BJ (cell line): ENCODE measurements around the gene KCNG4. TPM values are rescaled to one million over a fixed set of nuclear protein-coding genes. Genes with fewer than 3 reads are reported as not detected.

Experiments
- CTCF ChIA-PET: fragments of 350-600 bp; formaldehyde crosslinking; extraction: SDS; loops from one replicate; lab custom pipeline; 2021; ENCODE audit warnings: antibody characterized with exemption, inconsistent platforms; lab: Yijun Ruan, JAX
- POLR2A ChIA-PET: fragments of 300-600 bp; sonication (Branson Sonifier 250); formaldehyde crosslinking; extraction: SDS; loops from one replicate; lab custom pipeline; 2021; ENCODE audit warnings: antibody characterized with exemption; lab: Charles Lee
- DNase-seq: peaks from one replicate; pipeline ENCODE4 v3.0.0-alpha.2; 2011; ENCODE audit warnings: low read depth
- H3K27me3 ChIP-seq: 2 replicates; pipeline ENCODE4 v1.6.0; 2011; ENCODE audit warnings: low read length; ENCODE audit not compliant: control insufficient read depth, insufficient read depth
- H3K36me3 ChIP-seq: 2 replicates; pipeline ENCODE4 v1.5.1; 2011; ENCODE audit warnings: low read length; ENCODE audit not compliant: control insufficient read depth, insufficient read depth
- H3K4me3 ChIP-seq: 2 replicates; pipeline ENCODE4 v1.5.1; 2011; ENCODE audit warnings: low read depth, mild to moderate bottlenecking, control low read depth, low read length
- polyA plus RNA-seq: library from polyadenylated mRNA; depleted of rRNA; stranded (reverse); fragments of >200 nt; gene quantifications from 2 replicates; pipeline ENCODE4 v1.2.3, GENCODE V29; 2011
- TF ChIP-seq, protein P1 (sequence below): IDR thresholded peaks from 2 replicates; pipeline ENCODE4 v1.5.1; 2011; ENCODE audit warnings: low read depth, mild to moderate bottlenecking, control low read depth, inconsistent platforms, low read length, moderate library complexity; ENCODE audit not compliant: insufficient read depth

KCNG4 gene
- polyA plus RNA-seq, 1 experiment: not detected

- TF ChIP-seq, protein P1, sequence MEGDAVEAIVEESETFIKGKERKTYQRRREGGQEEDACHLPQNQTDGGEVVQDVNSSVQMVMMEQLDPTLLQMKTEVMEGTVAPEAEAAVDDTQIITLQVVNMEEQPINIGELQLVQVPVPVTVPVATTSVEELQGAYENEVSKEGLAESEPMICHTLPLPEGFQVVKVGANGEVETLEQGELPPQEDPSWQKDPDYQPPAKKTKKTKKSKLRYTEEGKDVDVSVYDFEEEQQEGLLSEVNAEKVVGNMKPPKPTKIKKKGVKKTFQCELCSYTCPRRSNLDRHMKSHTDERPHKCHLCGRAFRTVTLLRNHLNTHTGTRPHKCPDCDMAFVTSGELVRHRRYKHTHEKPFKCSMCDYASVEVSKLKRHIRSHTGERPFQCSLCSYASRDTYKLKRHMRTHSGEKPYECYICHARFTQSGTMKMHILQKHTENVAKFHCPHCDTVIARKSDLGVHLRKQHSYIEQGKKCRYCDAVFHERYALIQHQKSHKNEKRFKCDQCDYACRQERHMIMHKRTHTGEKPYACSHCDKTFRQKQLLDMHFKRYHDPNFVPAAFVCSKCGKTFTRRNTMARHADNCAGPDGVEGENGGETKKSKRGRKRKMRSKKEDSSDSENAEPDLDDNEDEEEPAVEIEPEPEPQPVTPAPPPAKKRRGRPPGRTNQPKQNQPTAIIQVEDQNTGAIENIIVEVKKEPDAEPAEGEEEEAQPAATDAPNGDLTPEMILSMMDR: no peak
- H3K4me3 ChIP-seq: no peak overlapping the region
- CTCF ChIA-PET: interaction anchor here (0.9 to 7.1 kb wide), 10 partner anchors 10 to 211 kb away, joined by 3 to 134 read pairs (median 12); partner anchors contain the start of gene TAF1C
- POLR2A ChIA-PET: no interaction called here
- no peaks in the 10 kb centered on the region for H3K36me3 ChIP-seq
- 0 out of 2 replicates have a peak, but pooled peaks cover 3% of the 10 kb centered on the region for H3K27me3 ChIP-seq
- DNase-seq: no peak
Measured at GRCh38 chr16:84278333-84278732, 38.5 kb upstream of the KCNG4 start.

- ChIA-PET CTCF (interaction anchor here (0.5 to 7.1 kb wide), 29 partner anchors 9 to 229 kb away, joined by 3 to 134 read pairs (median 5); partner anchors contain the start of gene TAF1C), POLR2A (no interaction called here)
- TF ChIP-seq, protein P1: peak; percentile 88
- Histone ChIP-seq H3K4me3 (no peak overlapping the region), H3K27me3 (0 out of 2 replicates have a peak, but pooled peaks cover 5% of the 10 kb centered on the region), H3K36me3 (no peaks in the 10 kb centered on the region)
- no peak for DNase-seq
Measured at GRCh38 chr16:84277244-84277823, 37.5 kb upstream of the KCNG4 start.

GRCh38 chr16:84275585-84276151 is 35.9 kb upstream of the KCNG4 start:
- ChIA-PET POLR2A (no interaction called here), CTCF (interaction anchor here (0.7 to 7.1 kb wide), 9 partner anchors 9 to 441 kb away, joined by 3 to 134 read pairs (median 11); no protein-coding TSS in a partner anchor)
- no peak overlapping the region for H3K4me3 ChIP-seq
- 0 out of 2 replicates have a peak, but pooled peaks cover 5% of the 10 kb centered on the region for H3K27me3 ChIP-seq
- no peak for DNase-seq
- TF ChIP-seq, protein P1: no peak
- no peaks in the 10 kb centered on the region for H3K36me3 ChIP-seq

GRCh38 chr16:84274515-84274914 is 34.7 kb upstream of the KCNG4 start:
- Histone ChIP-seq H3K4me3 (no peak overlapping the region), H3K36me3 (no peaks in the 10 kb centered on the region), H3K27me3 (peaks cover 5% of the 10 kb centered on the region; the same call in 1 of the 2 replicates)
- ChIA-PET CTCF (interaction anchor here (5.7 to 7.1 kb wide), 3 partner anchors 14 to 209 kb away, joined by 35 to 134 read pairs (median 58); no protein-coding TSS in a partner anchor), POLR2A (no interaction called here)
- no peak for DNase-seq
- TF ChIP-seq, protein P1: no peak

DNA sequence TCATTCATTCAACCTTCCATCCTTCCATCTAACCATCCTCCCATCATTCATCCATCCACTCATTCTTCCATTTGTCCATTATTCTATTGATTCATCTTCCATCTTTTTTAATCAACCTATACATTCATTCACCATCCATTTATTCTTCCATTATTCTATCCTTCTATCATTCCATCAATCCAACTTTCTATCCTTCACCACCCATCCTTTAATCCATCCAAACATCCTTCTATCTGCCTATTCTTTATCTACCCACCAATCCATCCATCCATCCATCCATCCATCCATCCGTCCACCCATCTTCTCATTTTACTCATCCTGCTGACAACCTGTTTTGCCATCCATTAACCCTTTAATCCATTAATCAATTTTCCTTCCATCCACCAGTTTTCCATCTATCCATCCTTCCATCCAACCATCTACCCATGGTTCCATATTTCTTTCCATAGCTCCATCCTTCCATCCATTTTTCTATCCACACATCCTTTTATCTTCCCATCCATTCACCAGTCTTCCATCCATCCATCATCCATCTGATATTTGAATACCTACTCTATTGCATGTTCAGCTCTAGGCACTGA is 33.0 kb upstream of the KCNG4 start:
- H3K27me3 ChIP-seq: peaks cover 7% of the 10 kb centered on the region
- H3K36me3 ChIP-seq: no peaks in the 10 kb centered on the region
- no peak overlapping the region for H3K4me3 ChIP-seq
- ChIA-PET CTCF (interaction anchor here (0.7 to 2.8 kb wide), 3 partner anchors 9 to 86 kb away, joined by 3 to 14 read pairs (median 4); partner anchors contain the start of gene TAF1C), POLR2A (no interaction called here)
- no peak for DNase-seq
- TF ChIP-seq, protein P1: no peak
